Activated B cell treated with CpG ODN at 0.5 μM for 24 hours (primary cell): ENCODE results near the gene ATP11A. TPM values are rescaled to one million over a fixed set of nuclear protein-coding genes. Genes with fewer than 3 reads are reported as not detected.

Experiments
- ATAC-seq: fragments of 200-7000 bp; cut with Tn5 transposase; one replicate; pipeline ENCODE4 v1.10.0; 2021; ENCODE audit warnings: low read depth, mild to moderate bottlenecking, moderate library complexity
- CTCF ChIA-PET: fragments of 350-600 bp; sonication (Branson Sonifier 250); formaldehyde crosslinking; loops from one replicate; lab custom pipeline; 2021; ENCODE audit warnings: antibody characterized with exemption; lab: Charles Lee
- POLR2A ChIA-PET: fragments of 350-600 bp; sonication (Branson Sonifier 250); formaldehyde crosslinking; loops from one replicate; lab custom pipeline; 2021; ENCODE audit warnings: antibody characterized with exemption; lab: Charles Lee
- DNase-seq: peaks from one replicate; pipeline ENCODE4 v3.0.0; 2022
- H3K27ac Mint-ChIP-seq: one replicate; pipeline ENCODE4 v1.8.0; 2020; ENCODE audit warnings: mixed read lengths
- H3K27me3 Mint-ChIP-seq: one replicate; pipeline ENCODE4 v1.8.0; 2021; ENCODE audit warnings: mixed read lengths
- H3K36me3 Mint-ChIP-seq: one replicate; pipeline ENCODE4 v1.8.0; 2021; ENCODE audit warnings: low read depth, mixed read lengths
- H3K4me1 Mint-ChIP-seq: one replicate; pipeline ENCODE4 v1.8.0; 2021; ENCODE audit warnings: mixed read lengths
- H3K4me3 Mint-ChIP-seq: one replicate; pipeline ENCODE4 v1.8.0; 2020; ENCODE audit warnings: mild to moderate bottlenecking, mixed read lengths
- H3K9me3 Mint-ChIP-seq: one replicate; pipeline ENCODE4 v1.8.0; 2020; ENCODE audit warnings: mixed read lengths
- CTCF ChIP-seq: fragments of 200-600 bp; IDR thresholded peaks from one replicate; pipeline ENCODE4 v1.8.0; 2022; ENCODE audit warnings: antibody characterized with exemption, mild to moderate bottlenecking
- intact Hi-C: fragments of 100-400 bp; cut with micrococcal nuclease; formaldehyde crosslinking; loops from one replicate; pipeline ENCODE4 v1.15.1; 2024
- total RNA-seq: library from RNA; stranded (reverse); gene quantifications from 2 replicates; pipeline ENCODE4 v1.2.3, GENCODE V29; 2022

Gene ATP11A
- total RNA-seq, 1 donor from 2014 or later, result 49.6 TPM

DNA sequence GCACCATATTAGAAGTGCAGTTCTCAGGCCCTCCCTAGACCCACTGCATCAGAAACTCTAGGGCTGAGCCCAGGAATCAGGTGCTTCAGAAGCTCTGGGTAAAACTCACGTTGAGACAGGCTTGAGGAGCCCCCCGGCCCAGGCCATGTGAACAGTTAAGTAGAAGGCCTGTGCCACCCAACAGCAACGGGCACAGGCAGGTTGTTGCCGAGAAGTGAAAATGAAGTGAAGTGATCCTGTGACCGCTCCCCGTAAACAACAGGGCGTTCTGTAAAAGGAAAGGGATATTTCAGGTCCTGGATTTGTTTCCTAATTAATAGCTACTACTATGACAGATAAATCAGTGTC, 128.8 kb downstream of the ATP11A start:
- no peak overlapping the region for H3K4me3 Mint-ChIP-seq
- TF ChIP-seq CTCF, result no peak
- ChIA-PET POLR2A (no interaction called here), CTCF (no interaction called here)
- peaks cover 71% of the 10 kb centered on the region for H3K36me3 Mint-ChIP-seq
- intact Hi-C loops, result no loop called here
- H3K9me3 Mint-ChIP-seq, result no peaks in the 10 kb centered on the region
- ATAC-seq, result no peak
- H3K4me1 Mint-ChIP-seq, result no peaks in the 10 kb centered on the region
- H3K27ac Mint-ChIP-seq, result no peak overlapping the region
- no peaks in the 10 kb centered on the region for H3K27me3 Mint-ChIP-seq
- no peak for DNase-seq

GRCh38 chr13:112819111-112819510, 129.3 kb downstream of the ATP11A start:
- H3K36me3 Mint-ChIP-seq, result peaks cover 74% of the 10 kb centered on the region
- no peak for TF ChIP-seq CTCF
- ChIA-PET CTCF (no interaction called here), POLR2A (no interaction called here)
- H3K27ac Mint-ChIP-seq, result no peak overlapping the region
- no peaks in the 10 kb centered on the region for H3K4me1 Mint-ChIP-seq
- no peak overlapping the region for H3K4me3 Mint-ChIP-seq
- no peaks in the 10 kb centered on the region for H3K27me3 Mint-ChIP-seq
- ATAC-seq (no peak), DNase-seq (no peak)
- intact Hi-C loops, result no loop called here
- H3K9me3 Mint-ChIP-seq, result no peaks in the 10 kb centered on the region

DNA sequence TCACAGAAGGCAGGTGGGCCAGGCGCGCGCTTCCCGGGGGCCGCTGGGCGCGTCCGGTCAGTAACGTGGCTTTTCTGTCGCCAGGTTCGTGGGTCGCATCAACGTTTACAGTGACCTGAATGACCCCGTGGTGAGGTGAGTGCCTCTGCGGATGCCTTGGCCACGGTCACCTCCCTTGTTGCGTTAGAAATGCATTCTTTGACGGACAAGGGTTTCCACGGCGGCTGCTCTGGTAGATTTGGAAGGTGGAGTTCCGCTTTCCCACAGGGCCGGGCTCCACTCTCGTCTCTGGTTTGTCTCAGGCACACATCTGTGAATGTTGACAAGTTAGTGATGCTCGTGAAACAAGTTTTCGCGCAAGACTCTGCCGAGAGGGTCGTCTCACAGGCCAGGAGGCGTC, 130.0 kb downstream of the ATP11A start:
- intact Hi-C loops, result no loop called here
- CTCF ChIA-PET, result no interaction called here
- no peaks in the 10 kb centered on the region for H3K27me3 Mint-ChIP-seq

GRCh38 chr13:112820318-112820717, 130.5 kb downstream of the ATP11A start:
- POLR2A ChIA-PET, result no interaction called here
- no peak for ATAC-seq
- Mint-ChIP-seq H3K4me3 (no peak overlapping the region), H3K27me3 (no peaks in the 10 kb centered on the region), H3K27ac (no peak overlapping the region), H3K4me1 (no peaks in the 10 kb centered on the region), H3K36me3 (peaks cover 74% of the 10 kb centered on the region), H3K9me3 (no peaks in the 10 kb centered on the region)
- CTCF ChIA-PET, result no interaction called here
- DNase-seq, result no peak
- intact Hi-C loops, result no loop called here
- no peak for TF ChIP-seq CTCF

More for the DNA sequence above, 130.0 kb downstream of the ATP11A start:
- Mint-ChIP-seq H3K4me1 (no peaks in the 10 kb centered on the region), H3K36me3 (peaks cover 74% of the 10 kb centered on the region), H3K4me3 (no peak overlapping the region), H3K27ac (no peak overlapping the region), H3K9me3 (no peaks in the 10 kb centered on the region)
- POLR2A ChIA-PET, result no interaction called here
- no peak for ATAC-seq
- no peak for TF ChIP-seq CTCF
- DNase-seq, result no peak

GRCh38 chr13:112821340-112822055, 131.7 kb downstream of the ATP11A start:
- no peaks in the 10 kb centered on the region for H3K27me3 Mint-ChIP-seq
- H3K4me1 Mint-ChIP-seq, result no peaks in the 10 kb centered on the region
- CTCF ChIA-PET, result no interaction called here
- POLR2A ChIA-PET, result no interaction called here
- H3K9me3 Mint-ChIP-seq, result no peaks in the 10 kb centered on the region
- DNase-seq (no peak), ATAC-seq (no peak)
- TF ChIP-seq CTCF, result no peak
- H3K4me3 Mint-ChIP-seq, result no peak overlapping the region
- H3K27ac Mint-ChIP-seq, result no peak overlapping the region
- H3K36me3 Mint-ChIP-seq, result peaks cover 73% of the 10 kb centered on the region
- intact Hi-C loops, result no loop called here
